Neural progenitor cell (in vitro differentiated cells): ENCODE results near the gene PBX2. TPM values are rescaled to one million over a fixed set of nuclear protein-coding genes. Genes with fewer than 3 reads are reported as not detected.
"Not testable (repeated sequence)": the region's sequence is repeated elsewhere in the genome, so short reads cannot be mapped to it uniquely, and the experiment has no call there.

ENCODE experiments used
- DNase-seq: peaks from one replicate; pipeline ENCODE4 v3.0.0-alpha.2; 2016; ENCODE audit warnings: low spot score
- H2AFZ ChIP-seq: fragments of 200-600 bp; sonication (generic); replicated peaks from 2 replicates; pipeline ENCODE4 v1.6.1; 2016; ENCODE audit warnings: antibody characterized with exemption
- H3F3A ChIP-seq: fragments of 200-600 bp; sonication (generic); 2 replicates; pipeline ENCODE4 v1.6.1; 2016; ENCODE audit warnings: antibody characterized with exemption, low read depth
- H3K27ac ChIP-seq: fragments of 200-600 bp; sonication (generic); 2 replicates; pipeline ENCODE4 v1.5.1; 2016; ENCODE audit warnings: mild to moderate bottlenecking
- H3K27me3 ChIP-seq: fragments of 200-600 bp; sonication (generic); 2 replicates; pipeline ENCODE4 v1.6.1; 2016; ENCODE audit warnings: mild to moderate bottlenecking, moderate library complexity
- H3K36me3 ChIP-seq: fragments of 200-600 bp; sonication (generic); 2 replicates; pipeline ENCODE4 v1.5.1; 2016
- H3K4me1 ChIP-seq: fragments of 200-600 bp; sonication (generic); 2 replicates; pipeline ENCODE4 v1.6.1; 2016; ENCODE audit warnings: mixed run types
- H3K4me2 ChIP-seq: fragments of 200-600 bp; sonication (generic); 2 replicates; pipeline ENCODE4 v1.6.1; 2016
- H3K4me3 ChIP-seq: fragments of 200-600 bp; sonication (generic); 2 replicates; pipeline ENCODE4 v1.5.1; 2016
- H3K79me2 ChIP-seq: fragments of 200-600 bp; sonication (generic); 2 replicates; pipeline ENCODE4 v1.6.1; 2016; ENCODE audit warnings: low read depth
- H3K9ac ChIP-seq: fragments of 200-600 bp; sonication (generic); 2 replicates; pipeline ENCODE4 v1.6.1; 2016
- H3K9me3 ChIP-seq: fragments of 200-600 bp; sonication (generic); 2 replicates; pipeline ENCODE4 v1.5.1; 2016; ENCODE audit warnings: low read depth
- H4K20me1 ChIP-seq: fragments of 200-600 bp; sonication (generic); 2 replicates; pipeline ENCODE4 v1.6.1; 2016; ENCODE audit warnings: low read depth
- H3K27ac Mint-ChIP-seq: 3 replicates; pipeline ENCODE4 v1.8.0; 2021; ENCODE audit warnings: mixed read lengths
- H3K27me3 Mint-ChIP-seq: 2 replicates; pipeline ENCODE4 v1.8.0; 2022; ENCODE audit warnings: low read depth, mild to moderate bottlenecking, inconsistent platforms, moderate library complexity, mixed read lengths; ENCODE audit not compliant: insufficient read depth
- H3K36me3 Mint-ChIP-seq: 3 replicates; pipeline ENCODE4 v1.8.0; 2021; ENCODE audit warnings: mixed read lengths
- H3K4me1 Mint-ChIP-seq: 3 replicates; pipeline ENCODE4 v1.8.0; 2021; ENCODE audit warnings: mixed read lengths
- H3K4me3 Mint-ChIP-seq: 3 replicates; pipeline ENCODE4 v1.8.0; 2021; ENCODE audit warnings: mild to moderate bottlenecking, moderate library complexity, mixed read lengths
- H3K9me3 Mint-ChIP-seq: 3 replicates; pipeline ENCODE4 v1.8.0; 2020; ENCODE audit warnings: mixed read lengths
- EZH2 ChIP-seq: fragments of 200-600 bp; sonication (generic); IDR thresholded peaks from 2 replicates; pipeline ENCODE4 v1.6.1; 2017; ENCODE audit warnings: antibody characterized with exemption, mild to moderate bottlenecking, moderate library complexity
- EZH2phosphoT487 ChIP-seq: fragments of 200-600 bp; sonication (generic); IDR thresholded peaks from 2 replicates; pipeline ENCODE4 v1.6.1; 2017; ENCODE audit warnings: antibody characterized with exemption
- total RNA-seq: library from RNA; depleted of rRNA; stranded (reverse); fragments of >200 nt; gene quantifications from 2 replicates; pipeline ENCODE4 v1.2.3, GENCODE V29; 2015; ENCODE audit warnings: low replicate concordance
- TF ChIP-seq, protein P1 (sequence below): fragments of 200-600 bp; sonication (generic); IDR thresholded peaks from 2 replicates; pipeline ENCODE4 v1.5.1; 2017; ENCODE audit warnings: antibody characterized with exemption, mild to moderate bottlenecking

Gene PBX2
- total RNA-seq, 1 donor from 2014 or later: 53.3 TPM

DNA sequence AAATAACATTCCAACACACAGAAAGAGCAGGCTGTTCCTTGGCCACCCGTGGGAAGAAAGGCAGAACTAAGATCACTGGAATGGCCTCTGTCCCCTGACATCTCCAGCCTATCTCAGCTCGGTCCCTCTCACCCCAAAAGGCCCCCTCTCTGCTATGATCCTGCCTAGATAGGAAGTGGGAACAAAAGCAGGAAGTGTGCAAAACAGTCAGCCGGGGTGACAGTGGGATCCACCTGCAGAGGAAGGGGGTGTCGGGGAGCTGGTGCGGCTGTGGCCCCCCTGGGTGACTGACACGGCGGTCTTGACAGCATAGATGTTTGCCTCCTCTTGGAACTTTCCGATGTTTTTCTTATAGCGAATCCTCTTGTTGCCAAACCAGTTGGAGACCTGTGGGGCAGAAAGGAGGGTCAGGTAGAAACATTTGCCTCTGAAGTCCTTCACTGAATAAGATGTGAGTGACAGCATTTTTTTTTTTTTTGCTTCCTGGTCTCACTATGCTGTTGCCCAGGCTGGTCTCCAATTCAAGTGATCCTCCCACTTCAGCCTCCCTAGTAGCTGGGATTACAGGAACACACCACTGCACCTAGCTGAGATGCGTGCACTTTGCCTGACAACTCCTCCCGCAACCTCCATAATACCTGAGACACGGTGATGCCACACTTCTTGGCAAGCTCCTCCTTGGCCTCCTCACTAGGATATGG, 2.8 kb downstream of the PBX2 start:
- Mint-ChIP-seq H3K27ac (no peak overlapping the region), H3K4me3 (peak overlapping the region; percentile 78), H3K36me3 (peaks cover 14% of the 10 kb centered on the region), H3K4me1 (peaks cover 51% of the 10 kb centered on the region), H3K27me3 (peaks cover 10% of the 10 kb centered on the region), H3K9me3 (no peaks in the 10 kb centered on the region)
- H3K9ac ChIP-seq: no peak overlapping the region
- H3K79me2 ChIP-seq: peaks cover 36% of the 10 kb centered on the region
- H4K20me1 ChIP-seq: peaks cover 27% of the 10 kb centered on the region
- no peaks in the 10 kb centered on the region for H3K9me3 ChIP-seq
- no peak overlapping the region for H3K4me2 ChIP-seq
- no peak overlapping the region for H3K27ac ChIP-seq
- no peak for TF ChIP-seq EZH2phosphoT487
- TF ChIP-seq, protein P1, sequence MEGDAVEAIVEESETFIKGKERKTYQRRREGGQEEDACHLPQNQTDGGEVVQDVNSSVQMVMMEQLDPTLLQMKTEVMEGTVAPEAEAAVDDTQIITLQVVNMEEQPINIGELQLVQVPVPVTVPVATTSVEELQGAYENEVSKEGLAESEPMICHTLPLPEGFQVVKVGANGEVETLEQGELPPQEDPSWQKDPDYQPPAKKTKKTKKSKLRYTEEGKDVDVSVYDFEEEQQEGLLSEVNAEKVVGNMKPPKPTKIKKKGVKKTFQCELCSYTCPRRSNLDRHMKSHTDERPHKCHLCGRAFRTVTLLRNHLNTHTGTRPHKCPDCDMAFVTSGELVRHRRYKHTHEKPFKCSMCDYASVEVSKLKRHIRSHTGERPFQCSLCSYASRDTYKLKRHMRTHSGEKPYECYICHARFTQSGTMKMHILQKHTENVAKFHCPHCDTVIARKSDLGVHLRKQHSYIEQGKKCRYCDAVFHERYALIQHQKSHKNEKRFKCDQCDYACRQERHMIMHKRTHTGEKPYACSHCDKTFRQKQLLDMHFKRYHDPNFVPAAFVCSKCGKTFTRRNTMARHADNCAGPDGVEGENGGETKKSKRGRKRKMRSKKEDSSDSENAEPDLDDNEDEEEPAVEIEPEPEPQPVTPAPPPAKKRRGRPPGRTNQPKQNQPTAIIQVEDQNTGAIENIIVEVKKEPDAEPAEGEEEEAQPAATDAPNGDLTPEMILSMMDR: no peak
- DNase-seq: no peak
- no peak overlapping the region for H2AFZ ChIP-seq
- H3F3A ChIP-seq: peaks cover 50% of the 10 kb centered on the region
- H3K36me3 ChIP-seq: no peaks in the 10 kb centered on the region
- H3K27me3 ChIP-seq: no peaks in the 10 kb centered on the region
- peaks cover 11% of the 10 kb centered on the region for H3K4me1 ChIP-seq
- H3K4me3 ChIP-seq: no peak overlapping the region

DNA sequence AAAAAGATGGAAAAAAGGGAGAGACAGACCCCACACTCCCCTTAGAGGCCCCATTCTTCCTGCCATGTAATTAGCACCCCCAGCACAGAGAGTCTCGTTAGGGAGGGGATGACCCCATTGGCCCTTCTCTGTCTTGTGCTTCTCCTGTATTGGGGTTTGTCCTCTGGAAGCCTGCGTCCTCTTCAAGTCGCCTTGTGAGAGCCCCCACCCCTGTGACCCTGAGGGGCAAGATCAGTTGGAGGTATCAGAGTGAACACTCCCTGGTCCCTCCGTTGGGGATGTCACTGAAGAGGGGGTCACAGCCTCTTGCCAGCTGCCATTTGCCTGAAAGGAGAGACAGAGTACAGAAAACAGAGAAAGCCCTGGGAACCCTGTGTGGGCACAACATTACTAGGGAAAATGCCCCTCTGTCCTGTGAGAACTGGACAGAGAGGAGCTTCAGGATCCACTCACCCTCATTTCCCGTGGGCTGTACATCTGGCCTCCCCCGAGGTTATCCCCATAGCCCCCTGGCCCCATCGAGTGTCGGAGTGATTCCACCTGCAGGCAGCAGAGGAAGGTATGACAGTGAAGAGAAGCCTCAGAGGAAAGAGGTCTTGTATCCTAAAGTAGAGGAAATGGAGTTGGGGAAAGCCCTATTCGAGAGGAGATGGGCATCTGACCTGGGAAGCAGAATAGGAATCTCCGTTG, 3.7 kb downstream of the PBX2 start:
- H3K4me2 ChIP-seq: peak overlapping the region; percentile 22
- H3F3A ChIP-seq: peaks cover 50% of the 10 kb centered on the region
- not testable (repeated sequence) for DNase-seq, H3K4me1 ChIP-seq, H3K36me3 ChIP-seq, H2AFZ ChIP-seq, H3K27ac Mint-ChIP-seq, H3K9me3 Mint-ChIP-seq, H3K27ac ChIP-seq, H3K4me3 ChIP-seq, H3K27me3 ChIP-seq, H3K9me3 ChIP-seq, H3K9ac ChIP-seq
- H3K36me3 Mint-ChIP-seq: peaks cover 14% of the 10 kb centered on the region
- H3K79me2 ChIP-seq: peaks cover 35% of the 10 kb centered on the region
- H4K20me1 ChIP-seq: peaks cover 27% of the 10 kb centered on the region
- H3K4me3 Mint-ChIP-seq: peak overlapping the region; percentile 78
- peaks cover 10% of the 10 kb centered on the region for H3K27me3 Mint-ChIP-seq
- peaks cover 44% of the 10 kb centered on the region for H3K4me1 Mint-ChIP-seq

DNA sequence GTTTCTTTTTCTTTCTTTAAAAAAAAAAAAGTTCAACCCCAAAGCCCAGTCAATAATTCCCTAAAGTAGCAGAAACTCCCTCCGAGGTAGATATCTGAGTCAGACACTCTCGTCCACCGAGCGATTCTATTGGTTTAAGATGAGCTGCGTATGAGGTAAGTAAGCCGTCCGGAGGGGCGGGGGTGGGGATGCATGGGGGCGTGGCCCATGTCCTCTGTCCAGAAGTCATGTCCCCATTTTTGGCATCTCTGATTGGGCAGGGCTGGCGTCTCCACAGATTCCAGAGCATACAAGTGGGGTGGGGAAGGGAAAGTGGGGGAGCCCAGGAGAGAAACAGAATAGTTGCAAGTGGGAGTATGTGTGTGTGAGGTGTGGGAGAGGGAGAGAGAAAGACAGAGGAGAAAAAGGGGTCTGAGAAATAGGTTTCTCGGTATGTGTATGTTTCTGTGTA, 4.3 kb downstream of the PBX2 start:
- not testable (repeated sequence) for H2AFZ ChIP-seq, H3K9me3 ChIP-seq, H3K9ac ChIP-seq, H3K27ac Mint-ChIP-seq, H3K4me1 ChIP-seq, H3K27ac ChIP-seq, H3K9me3 Mint-ChIP-seq, H3K27me3 ChIP-seq, H3K36me3 ChIP-seq
- Mint-ChIP-seq H3K36me3 (peaks cover 16% of the 10 kb centered on the region), H3K4me1 (peaks cover 40% of the 10 kb centered on the region), H3K4me3 (peak overlapping the region; percentile 42), H3K27me3 (peaks cover 12% of the 10 kb centered on the region)
- H3K4me3 ChIP-seq: peak overlapping the region; percentile 25
- DNase-seq: peak; percentile 86
- H3K79me2 ChIP-seq: peaks cover 29% of the 10 kb centered on the region
- peaks cover 27% of the 10 kb centered on the region for H4K20me1 ChIP-seq
- peak overlapping the region; percentile 49 for H3K4me2 ChIP-seq
- peaks cover 44% of the 10 kb centered on the region for H3F3A ChIP-seq

DNA sequence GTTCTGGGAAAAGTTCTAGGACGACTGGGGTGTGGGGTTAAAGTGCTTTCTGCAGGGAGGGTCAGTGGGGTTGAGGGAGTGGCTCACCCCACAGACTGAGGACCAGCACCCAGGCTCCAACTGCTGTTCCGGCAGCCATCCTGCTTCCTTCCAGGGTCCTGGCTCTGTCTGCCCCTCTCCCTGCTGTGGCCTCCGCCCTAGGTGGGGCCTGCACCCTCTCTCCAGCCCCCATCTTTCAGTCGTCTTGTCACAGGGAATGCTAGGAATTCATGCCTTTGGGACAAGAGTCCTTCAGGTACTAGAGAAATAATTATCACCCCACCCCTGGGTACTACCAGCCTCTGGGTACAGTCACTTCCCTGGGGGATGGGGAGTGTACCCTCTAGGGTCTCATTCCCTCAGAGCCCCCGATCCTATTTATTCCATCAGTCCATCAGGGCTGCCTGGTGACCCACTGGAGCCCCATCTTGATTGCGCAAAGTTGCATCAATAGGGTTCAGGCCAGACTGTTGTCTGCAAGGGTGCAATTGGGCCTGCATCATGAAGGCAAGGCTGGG, 5.8 kb downstream of the PBX2 start, which contains the start of gene AGER:
Gene AGER, minus strand, starts transcription at position 170 of the 557 bp plus-strand sequence. Its CDS starts 31 bp downstream, at position 139.
- peak within 1 kb of the TSS; percentile 37 for H3K27ac ChIP-seq
- H3K36me3 Mint-ChIP-seq: peaks cover 23% of the 10 kb centered on the region
- no peak within 1 kb of the TSS for H2AFZ ChIP-seq

More for the DNA sequence above, 5.8 kb downstream of the PBX2 start, which contains the start of gene AGER:
- Histone ChIP-seq H3K27me3 (no peaks in the 10 kb centered on the region), H4K20me1 (peaks cover 27% of the 10 kb centered on the region), H3K9me3 (no peaks in the 10 kb centered on the region), H3K9ac (no peak within 1 kb of the TSS), H3K36me3 (no peaks in the 10 kb centered on the region), H3K79me2 (peaks cover 29% of the 10 kb centered on the region), H3F3A (peaks cover 39% of the 10 kb centered on the region), H3K4me2 (no peak within 1 kb of the TSS), H3K4me3 (no peak within 1 kb of the TSS), H3K4me1 (peaks cover 6% of the 10 kb centered on the region)
- Mint-ChIP-seq H3K9me3 (no peaks in the 10 kb centered on the region), H3K27me3 (peaks cover 13% of the 10 kb centered on the region), H3K4me3 (peak within 1 kb of the TSS; percentile 52), H3K27ac (peak within 1 kb of the TSS; percentile 76), H3K4me1 (peaks cover 42% of the 10 kb centered on the region)
- DNase-seq: no peak
- TF ChIP-seq EZH2: no peak
- TF ChIP-seq, protein P1: no peak
